Upper lobe of left lung (tissue), 4 donors: ENCODE data around the gene BANP.

Experiments used
- POLR2A ChIP-seq, 4 donors: fragments of 450-650 bp; IDR thresholded peaks; one replicate each; pipeline ENCODE4 v1.5.1; 2016 to 2017; ENCODE audit warnings: antibody characterized with exemption in 4 of 4, mild to moderate bottlenecking in 2 of 4
- POLR2AphosphoS5 ChIP-seq, 2 donors: sonication (generic); formaldehyde crosslinking; IDR thresholded peaks; one replicate each; pipeline ENCODE4 v1.5.1; 2017; ENCODE audit warnings: antibody characterized with exemption in 2 of 2
- TF ChIP-seq, protein P1 (sequence below), 6 experiments: fragments of 450-650 bp in 4 of 6; fragments of 200-600 bp in 2 of 6; sonication (generic) in 2 of 6; IDR thresholded peaks; one replicate each; pipeline ENCODE4 v1.5.1; 2016 to 2019; ENCODE audit warnings: antibody characterized with exemption in 6 of 6

- TF ChIP-seq POLR2A (IDR thresholded peaks at IDR 0.05) (no peak), POLR2AphosphoS5 (IDR thresholded peaks at IDR 0.05) (no peak)
- TF ChIP-seq, protein P1, sequence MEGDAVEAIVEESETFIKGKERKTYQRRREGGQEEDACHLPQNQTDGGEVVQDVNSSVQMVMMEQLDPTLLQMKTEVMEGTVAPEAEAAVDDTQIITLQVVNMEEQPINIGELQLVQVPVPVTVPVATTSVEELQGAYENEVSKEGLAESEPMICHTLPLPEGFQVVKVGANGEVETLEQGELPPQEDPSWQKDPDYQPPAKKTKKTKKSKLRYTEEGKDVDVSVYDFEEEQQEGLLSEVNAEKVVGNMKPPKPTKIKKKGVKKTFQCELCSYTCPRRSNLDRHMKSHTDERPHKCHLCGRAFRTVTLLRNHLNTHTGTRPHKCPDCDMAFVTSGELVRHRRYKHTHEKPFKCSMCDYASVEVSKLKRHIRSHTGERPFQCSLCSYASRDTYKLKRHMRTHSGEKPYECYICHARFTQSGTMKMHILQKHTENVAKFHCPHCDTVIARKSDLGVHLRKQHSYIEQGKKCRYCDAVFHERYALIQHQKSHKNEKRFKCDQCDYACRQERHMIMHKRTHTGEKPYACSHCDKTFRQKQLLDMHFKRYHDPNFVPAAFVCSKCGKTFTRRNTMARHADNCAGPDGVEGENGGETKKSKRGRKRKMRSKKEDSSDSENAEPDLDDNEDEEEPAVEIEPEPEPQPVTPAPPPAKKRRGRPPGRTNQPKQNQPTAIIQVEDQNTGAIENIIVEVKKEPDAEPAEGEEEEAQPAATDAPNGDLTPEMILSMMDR (IDR thresholded peaks at IDR 0.05), result no peak
Measured at GRCh38 chr16:88014954-88015805, 63.9 kb downstream of the BANP start.
